ENCODE results near the gene VPS37B.

VPS37B gene

GRCh38 chr12:122939125-122939524 is 43.2 kb upstream of the VPS37B start:
- no peak overlapping the region for H3K27ac ChIP-seq
- in situ Hi-C loops (cut with HindIII; ENCODE audit: low pct_ligation_motif_present, low sequenced_read_pairs), result no loop called here
- no peak for TF ChIP-seq CTCF (IDR thresholded peaks at IDR 0.05; ENCODE audit: low read depth, low read length, missing control alignments)
- no peaks in the 10 kb centered on the region for H3K27me3 ChIP-seq (replicated peaks)
- DNase-seq, result no peak
- no peak overlapping the region for H3K4me3 ChIP-seq (ENCODE audit: low read depth, low read length)
- H3K36me3 ChIP-seq (replicated peaks), result no peaks in the 10 kb centered on the region

- Histone ChIP-seq H3K27ac (no peak overlapping the region), H3K36me3 (replicated peaks) (no peaks in the 10 kb centered on the region), H3K4me3 (ENCODE audit: low read depth, low read length) (no peak overlapping the region), H3K27me3 (replicated peaks) (no peaks in the 10 kb centered on the region)
- no peak for DNase-seq
- TF ChIP-seq CTCF (IDR thresholded peaks at IDR 0.05; ENCODE audit: low read depth, low read length, missing control alignments), result no peak
- in situ Hi-C loops (cut with HindIII; ENCODE audit: low pct_ligation_motif_present, low sequenced_read_pairs), result no loop called here
Measured at GRCh38 chr12:122937622-122938091, 41.7 kb upstream of the VPS37B start.

- no peak for TF ChIP-seq CTCF (IDR thresholded peaks at IDR 0.05; ENCODE audit: low read depth, low read length, missing control alignments)
- Histone ChIP-seq H3K36me3 (replicated peaks) (no peaks in the 10 kb centered on the region), H3K27ac (no peak overlapping the region), H3K27me3 (replicated peaks) (no peaks in the 10 kb centered on the region), H3K4me3 (ENCODE audit: low read depth, low read length) (no peak overlapping the region)
- in situ Hi-C loops (cut with HindIII; ENCODE audit: low pct_ligation_motif_present, low sequenced_read_pairs), result no loop called here
- no peak for DNase-seq
Measured at GRCh38 chr12:122935318-122935717, 39.4 kb upstream of the VPS37B start.

GRCh38 chr12:122934722-122935121 is 38.8 kb upstream of the VPS37B start:
- DNase-seq, result no peak
- in situ Hi-C loops (cut with HindIII; ENCODE audit: low pct_ligation_motif_present, low sequenced_read_pairs), result no loop called here
- TF ChIP-seq CTCF (IDR thresholded peaks at IDR 0.05; ENCODE audit: low read depth, low read length, missing control alignments), result no peak
- Histone ChIP-seq H3K4me3 (ENCODE audit: low read depth, low read length) (no peak overlapping the region), H3K36me3 (replicated peaks) (no peaks in the 10 kb centered on the region), H3K27me3 (replicated peaks) (no peaks in the 10 kb centered on the region), H3K27ac (no peak overlapping the region)

GRCh38 chr12:122932207-122932606 is 36.3 kb upstream of the VPS37B start:
- TF ChIP-seq CTCF (IDR thresholded peaks at IDR 0.05; ENCODE audit: low read depth, low read length, missing control alignments), result no peak
- H3K36me3 ChIP-seq (replicated peaks), result no peaks in the 10 kb centered on the region
- H3K27ac ChIP-seq, result no peak overlapping the region
- H3K4me3 ChIP-seq (ENCODE audit: low read depth, low read length), result no peak overlapping the region
- H3K27me3 ChIP-seq (replicated peaks), result no peaks in the 10 kb centered on the region
- in situ Hi-C loops (cut with HindIII; ENCODE audit: low pct_ligation_motif_present, low sequenced_read_pairs), result no loop called here
- no peak for DNase-seq

GRCh38 chr12:122929812-122930211 is 33.9 kb upstream of the VPS37B start:
- in situ Hi-C loops (cut with HindIII; ENCODE audit: low pct_ligation_motif_present, low sequenced_read_pairs), result no loop called here
- no peaks in the 10 kb centered on the region for H3K36me3 ChIP-seq (replicated peaks)
- no peak for DNase-seq
- no peak overlapping the region for H3K4me3 ChIP-seq (ENCODE audit: low read depth, low read length)
- no peaks in the 10 kb centered on the region for H3K27me3 ChIP-seq (replicated peaks)
- TF ChIP-seq CTCF (IDR thresholded peaks at IDR 0.05; ENCODE audit: low read depth, low read length, missing control alignments), result no peak
- H3K27ac ChIP-seq, result no peak overlapping the region
